Stomach (tissue), 4 donors: Measurements from ENCODE around the gene DHX57.

Experiments used
- CTCF ChIP-seq, 7 experiments: fragments of 450-650 bp in 4 of 7; fragments of 200-600 bp in 3 of 7; sonication (generic) in 3 of 7; IDR thresholded peaks; one replicate each; pipeline ENCODE4 v1.5.1; 2016 to 2019; ENCODE audit warnings: antibody characterized with exemption in 7 of 7, control low read depth in 2 of 7, mild to moderate bottlenecking in 1 of 7
- EP300 ChIP-seq: sonication (generic); formaldehyde crosslinking; IDR thresholded peaks from one replicate; pipeline ENCODE4 v1.6.1; 2017; ENCODE audit warnings: antibody characterized with exemption
- POLR2A ChIP-seq, 4 donors: fragments of 450-650 bp; IDR thresholded peaks; one replicate each; pipeline ENCODE4 v1.6.1; 2016; ENCODE audit warnings: antibody characterized with exemption in 4 of 4, control low read depth in 2 of 4, mild to moderate bottlenecking in 1 of 4, moderate library complexity in 1 of 4
- POLR2AphosphoS5 ChIP-seq, 3 donors: sonication (generic); formaldehyde crosslinking; IDR thresholded peaks; one replicate each; pipeline ENCODE4 v1.6.1; 2016; ENCODE audit warnings: antibody characterized with exemption in 3 of 3

GRCh38 chr2:38810488-38810887, 65.2 kb downstream of the DHX57 start:
- TF ChIP-seq CTCF (IDR thresholded peaks at IDR 0.05) (no peak), POLR2A (IDR thresholded peaks at IDR 0.05) (no peak), POLR2AphosphoS5 (IDR thresholded peaks at IDR 0.05) (no peak), EP300 (no peak)
